SK-N-SH (cell line): ENCODE measurements around the gene HK2. TPM values are rescaled to one million over a fixed set of nuclear protein-coding genes. Genes with fewer than 3 reads are reported as not detected.

Source experiments
- CTCF ChIA-PET: fragments of 300-600, 350-600 bp; formaldehyde crosslinking; extraction: SDS; loops from one replicate; lab custom pipeline; 2021; lab: Yijun Ruan, JAX
- POLR2A ChIA-PET: fragments of 350-600 bp; sonication (Branson Sonifier 250); formaldehyde crosslinking; extraction: SDS; loops from one replicate; lab custom pipeline; 2020; ENCODE audit warnings: antibody characterized with exemption, inconsistent platforms; lab: Yijun Ruan, JAX
- DNase-seq: peaks from one replicate; pipeline ENCODE4 v3.0.0; 2012
- H2AFZ ChIP-seq: fragments of 200-600 bp; sonication (generic); 2 replicates; pipeline ENCODE4 v1.8.1; 2016; ENCODE audit warnings: antibody characterized with exemption, mild to moderate bottlenecking, low read depth
- H3F3A ChIP-seq: fragments of 200-600 bp; sonication (generic); replicated peaks from 2 replicates; pipeline ENCODE3; 2016; ENCODE audit warnings: antibody characterized with exemption, mild to moderate bottlenecking; ENCODE audit not compliant: insufficient read depth
- H3K27ac ChIP-seq, 2 experiments: fragments of 200-500 bp in 1 of 2; fragments of 200-600 bp in 1 of 2; sonication (Bioruptor generic) in 1 of 2; sonication (generic), shearing (Covaris generic) in 1 of 2; 2 replicates each; pipeline versions ENCODE4 v1.5.1 to v1.6.1; 2014 to 2016; ENCODE audit warnings: low read depth in 2 of 2, inconsistent platforms in 1 of 2, low read length in 1 of 2, mild to moderate bottlenecking in 1 of 2, mixed read lengths in 1 of 2
- H3K27me3 ChIP-seq: fragments of 200-600 bp; sonication (generic), shearing (Covaris generic); 2 replicates; pipeline ENCODE4 v1.6.1; 2016; ENCODE audit warnings: mixed run types; ENCODE audit not compliant: insufficient read depth
- H3K36me3 ChIP-seq, 2 experiments: fragments of 200-500 bp in 1 of 2; fragments of 200-600 bp in 1 of 2; sonication (Bioruptor generic) in 1 of 2; sonication (generic) in 1 of 2; replicated peaks in 1 of 2; 2 replicates each; pipeline versions ENCODE3 to v1.5.1; 2014 to 2016; ENCODE audit warnings: low read length in 1 of 2, mild to moderate bottlenecking in 1 of 2; ENCODE audit not compliant: insufficient read depth in 2 of 2, control insufficient read depth in 1 of 2
- H3K4me1 ChIP-seq, 2 experiments: fragments of 200-500 bp in 1 of 2; fragments of 200-600 bp in 1 of 2; sonication (Bioruptor generic) in 1 of 2; sonication (generic), shearing (Covaris generic) in 1 of 2; 2 replicates each; pipeline versions ENCODE4 v1.5.1 to v1.6.1; 2014 to 2016; ENCODE audit warnings: low read depth in 1 of 2, low read length in 1 of 2, mixed run types in 1 of 2; ENCODE audit not compliant: insufficient read depth in 2 of 2, control insufficient read depth in 1 of 2
- H3K4me2 ChIP-seq: fragments of 200-600 bp; sonication (generic), shearing (Covaris generic); 2 replicates; pipeline ENCODE4 v1.6.1; 2017; ENCODE audit warnings: mixed run types
- H3K4me3 ChIP-seq, 2 experiments: fragments of 200-500 bp in 1 of 2; fragments of 200-600 bp in 1 of 2; sonication (Bioruptor generic) in 1 of 2; sonication (generic), shearing (Covaris generic) in 1 of 2; 2 replicates each; pipeline versions ENCODE4 v1.5.1 to v1.8.1; 2014 to 2016; ENCODE audit warnings: low read depth in 2 of 2, inconsistent platforms in 1 of 2, low read length in 1 of 2, mild to moderate bottlenecking in 1 of 2, mixed read lengths in 1 of 2, moderate library complexity in 1 of 2
- H3K79me2 ChIP-seq: fragments of 200-600 bp; sonication (generic); 2 replicates; pipeline ENCODE4 v1.8.1; 2017; ENCODE audit warnings: mild to moderate bottlenecking; ENCODE audit not compliant: insufficient read depth
- H3K9ac ChIP-seq: fragments of 200-600 bp; sonication (generic); 2 replicates; pipeline ENCODE4 v1.6.1; 2017; ENCODE audit warnings: mixed run types
- H3K9me2 ChIP-seq: fragments of 200-600 bp; sonication (generic); 2 replicates; pipeline ENCODE4 v1.6.1; 2017; ENCODE audit warnings: mixed run types
- H3K9me3 ChIP-seq: fragments of 200-600 bp; sonication (generic); 2 replicates; pipeline ENCODE4 v1.6.1; 2017; ENCODE audit warnings: mixed run types, mild to moderate bottlenecking, moderate library complexity
- H4K20me1 ChIP-seq: fragments of 200-600 bp; sonication (generic); 2 replicates; pipeline ENCODE4 v1.6.1; 2017; ENCODE audit warnings: mild to moderate bottlenecking, mixed run types; ENCODE audit not compliant: insufficient read depth
- CHD2 ChIP-seq: fragments of 150-350 bp; IDR thresholded peaks from 2 replicates; pipeline ENCODE4 v1.6.1; 2018; ENCODE audit warnings: low read length; ENCODE audit not compliant: partially characterized antibody
- ELF1 ChIP-seq: IDR thresholded peaks from 2 replicates; pipeline ENCODE4 v1.4.0; 2012
- FOSL2 ChIP-seq: IDR thresholded peaks from 2 replicates; pipeline ENCODE4 v1.4.0; 2012; ENCODE audit warnings: low read depth, mild to moderate bottlenecking, moderate library complexity, borderline replicate concordance
- FOXM1 ChIP-seq: IDR thresholded peaks from 2 replicates; pipeline ENCODE4 v1.4.0; 2012; ENCODE audit warnings: low read depth, mild to moderate bottlenecking
- GATA2 ChIP-seq: sonication (generic); formaldehyde crosslinking; IDR thresholded peaks from 2 replicates; pipeline ENCODE4 v1.5.0; 2020; ENCODE audit warnings: mild to moderate bottlenecking, missing genetic modification reagents
- MXI1 ChIP-seq: IDR thresholded peaks from 2 replicates; pipeline ENCODE4 v1.6.1; 2012; ENCODE audit warnings: mild to moderate bottlenecking, low read depth, low read length, improper control_type of control experiment
- POLR2AphosphoS5 ChIP-seq: IDR thresholded peaks from 2 replicates; pipeline ENCODE4 v1.6.1; 2012; ENCODE audit warnings: low read depth, low read length
- RAD21 ChIP-seq: IDR thresholded peaks from 2 replicates; pipeline ENCODE4 v1.6.1; 2012; ENCODE audit warnings: mild to moderate bottlenecking, low read length
- RCOR1 ChIP-seq: fragments of 150-350 bp; IDR thresholded peaks from 2 replicates; pipeline ENCODE4 v1.6.1; 2017; ENCODE audit warnings: antibody characterized with exemption, low read length
- REST ChIP-seq: IDR thresholded peaks from 2 replicates; pipeline ENCODE4 v1.6.1; 2012; ENCODE audit warnings: mild to moderate bottlenecking, low read depth, low read length, moderate library complexity
- RFX5 ChIP-seq: IDR thresholded peaks from 2 replicates; pipeline ENCODE4 v1.6.1; 2012; ENCODE audit warnings: mild to moderate bottlenecking, improper control_type of control experiment, low read length
- SIN3A ChIP-seq: IDR thresholded peaks from 2 replicates; pipeline ENCODE4 v1.6.1; 2012; ENCODE audit warnings: low read depth, mild to moderate bottlenecking, low read length, moderate library complexity, borderline replicate concordance
- SMC3 ChIP-seq: IDR thresholded peaks from 2 replicates; pipeline ENCODE4 v1.6.1; 2012; ENCODE audit warnings: low read depth, low read length, improper control_type of control experiment
- USF2 ChIP-seq: fragments of 150-350 bp; IDR thresholded peaks from 2 replicates; pipeline ENCODE4 v1.6.1; 2017; ENCODE audit warnings: antibody characterized with exemption, low read length, low read depth, borderline replicate concordance
- WGBS: methylation state at CpG from one replicate; pipeline ENCODE4 v1.1.6; 2017; ENCODE audit warnings: low lambda C conversion rate; 5-methylcytosine and 5-hydroxymethylcytosine counted together
- polyA plus RNA-seq, 3 experiments: library from polyadenylated mRNA; depleted of rRNA; stranded (reverse); fragments of >200 nt; gene quantifications; 2 replicates each; pipeline ENCODE4 v1.2.3, GENCODE V29; 2012

Gene HK2
- polyA plus RNA-seq, 1 of the 3 experiments (the other 2 are of a cell fraction): 13.5 TPM

GRCh38 chr2:74856004-74856578 lies 22.2 kb downstream of the HK2 start:
- WGBS: 80% methylated on average over 10 of the region's 10 CpGs
- no peaks in the 10 kb centered on the region for H4K20me1 ChIP-seq
- no peaks in the 10 kb centered on the region for H3K36me3 ChIP-seq
- H3K4me1 ChIP-seq: peaks cover under 1 to 12% of the 10 kb centered on the region in 2 experiments; a peak in 1 of 4 replicates
- POLR2A ChIA-PET: no interaction called here
- H3K27ac ChIP-seq: no peak overlapping the region
- H2AFZ ChIP-seq: no peak overlapping the region
- no peak overlapping the region for H3K9ac ChIP-seq
- no peaks in the 10 kb centered on the region for H3K9me3 ChIP-seq
- H3K9me2 ChIP-seq: no peaks in the 10 kb centered on the region
- TF ChIP-seq CHD2 (no peak), SIN3A (no peak), USF2 (no peak), POLR2AphosphoS5 (no peak), RFX5 (no peak), FOXM1 (no peak), SMC3 (no peak), FOSL2 (no peak), REST (no peak), RCOR1 (no peak), MXI1 (no peak), RAD21 (no peak), ELF1 (no peak), GATA2 (CRISPR knock-in tag) (no peak)
- TF ChIP-seq, all 33 proteins: peak for 0
- Histone ChIP-seq H3K79me2 (no peaks in the 10 kb centered on the region; the same call in 1 of the 2 replicates), H3K27me3 (no peaks in the 10 kb centered on the region), H3F3A (no peaks in the 10 kb centered on the region), H3K4me2 (no peak overlapping the region), H3K4me3 (no peak overlapping the region)
- CTCF ChIA-PET: interaction anchor here (1.7 kb wide), 1 partner anchor 10 kb away, joined by 4 read pairs; no protein-coding TSS in a partner anchor
- DNase-seq: no peak
